ENCODE data around the gene PVR.

DNA sequence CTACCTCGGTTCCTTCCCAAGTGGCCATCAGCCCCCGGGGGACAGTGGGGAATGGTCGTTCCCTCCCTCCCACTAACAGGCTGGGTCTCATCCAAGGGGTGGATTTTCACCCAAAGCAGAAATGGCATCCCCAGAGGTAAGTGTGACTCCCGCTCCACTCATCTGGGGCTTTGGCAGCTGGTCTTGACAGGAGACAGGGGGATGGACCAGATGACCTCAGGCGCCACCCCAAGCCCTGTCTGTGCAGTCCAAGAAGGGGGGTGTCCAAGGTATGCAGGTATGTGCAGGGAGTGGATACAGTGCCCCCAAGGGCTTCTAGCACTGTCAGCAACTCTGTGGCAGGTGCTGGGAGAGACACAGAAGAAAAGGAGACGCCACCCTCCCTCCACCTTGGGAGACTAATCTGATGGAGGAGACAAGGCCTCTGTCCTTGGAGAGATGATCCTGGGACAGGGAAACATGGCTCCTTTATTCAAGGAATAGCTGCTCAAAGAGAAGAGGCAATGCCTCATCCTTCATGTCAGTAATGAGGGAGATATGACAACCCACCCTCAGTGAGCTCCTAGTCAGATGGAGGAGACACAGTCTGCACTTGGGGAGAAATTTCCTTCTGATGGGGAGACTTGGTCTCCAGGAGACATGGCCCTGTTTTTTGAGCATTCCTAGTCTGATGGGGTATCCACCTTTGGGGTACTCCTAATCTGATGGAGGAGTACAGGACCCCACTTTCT is 63.0 kb downstream of the PVR start:
- no peak for TF ChIP-seq EP300 (IDR thresholded peaks at IDR 0.05)
- TF ChIP-seq, protein P1, sequence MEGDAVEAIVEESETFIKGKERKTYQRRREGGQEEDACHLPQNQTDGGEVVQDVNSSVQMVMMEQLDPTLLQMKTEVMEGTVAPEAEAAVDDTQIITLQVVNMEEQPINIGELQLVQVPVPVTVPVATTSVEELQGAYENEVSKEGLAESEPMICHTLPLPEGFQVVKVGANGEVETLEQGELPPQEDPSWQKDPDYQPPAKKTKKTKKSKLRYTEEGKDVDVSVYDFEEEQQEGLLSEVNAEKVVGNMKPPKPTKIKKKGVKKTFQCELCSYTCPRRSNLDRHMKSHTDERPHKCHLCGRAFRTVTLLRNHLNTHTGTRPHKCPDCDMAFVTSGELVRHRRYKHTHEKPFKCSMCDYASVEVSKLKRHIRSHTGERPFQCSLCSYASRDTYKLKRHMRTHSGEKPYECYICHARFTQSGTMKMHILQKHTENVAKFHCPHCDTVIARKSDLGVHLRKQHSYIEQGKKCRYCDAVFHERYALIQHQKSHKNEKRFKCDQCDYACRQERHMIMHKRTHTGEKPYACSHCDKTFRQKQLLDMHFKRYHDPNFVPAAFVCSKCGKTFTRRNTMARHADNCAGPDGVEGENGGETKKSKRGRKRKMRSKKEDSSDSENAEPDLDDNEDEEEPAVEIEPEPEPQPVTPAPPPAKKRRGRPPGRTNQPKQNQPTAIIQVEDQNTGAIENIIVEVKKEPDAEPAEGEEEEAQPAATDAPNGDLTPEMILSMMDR (IDR thresholded peaks at IDR 0.05) = no peak
- TF ChIP-seq POLR2AphosphoS5 (IDR thresholded peaks at IDR 0.05) = no peak

All from gastroesophageal sphincter (tissue), 3 donors.